GM12874 (cell line): ENCODE data around the gene CAPN13.

Source experiments
- CTCF ChIP-seq: IDR thresholded peaks from 2 replicates; pipeline ENCODE4 v1.5.1; 2011; ENCODE audit warnings: low read depth, mild to moderate bottlenecking, control low read depth, low read length, moderate library complexity; ENCODE audit not compliant: insufficient read depth

CAPN13 gene

GRCh38 chr2:30678410-30679137, 128.7 kb downstream of the CAPN13 start:
- TF ChIP-seq CTCF, result no peak

GRCh38 chr2:30677861-30678385, 129.3 kb downstream of the CAPN13 start:
- no peak for TF ChIP-seq CTCF

GRCh38 chr2:30677231-30677630, 130.0 kb downstream of the CAPN13 start:
- TF ChIP-seq CTCF, result no peak

- no peak for TF ChIP-seq CTCF
These were observed 131.5 kb downstream of the CAPN13 start for GRCh38 chr2:30675758-30676157.

GRCh38 chr2:30673127-30673526, 134.1 kb downstream of the CAPN13 start:
- TF ChIP-seq CTCF, result no peak
